ENCODE data around the gene VPS11. TPM values are rescaled to one million over a fixed set of nuclear protein-coding genes. Genes with fewer than 3 reads are reported as not detected.

Gene VPS11
- total and polyA plus RNA-seq, 10 of the 15 experiments (the other 5 are each of a cell fraction or from before 2014, with no cell fraction given), result 15.8 to 26.4 (median 24.5) TPM

- peak; percentile 85; the same call in 1 of the 2 replicates for TF ChIP-seq ZBTB40 (IDR thresholded peaks at IDR 0.05; ENCODE audit: borderline replicate concordance)
- TF ChIP-seq CBX5 (IDR thresholded peaks at IDR 0.05; ENCODE audit: low read depth), result no peak
- TF ChIP-seq ELK1 (IDR thresholded peaks at IDR 0.05; ENCODE audit: low read depth, low read length), result peak; percentile 54; the same call in 1 of the 2 replicates
- TF ChIP-seq YBX1 (IDR thresholded peaks at IDR 0.05), result no peak
- TF ChIP-seq ASH2L (IDR thresholded peaks at IDR 0.05; ENCODE audit: borderline replicate concordance, low read depth), result no peak
- TF ChIP-seq NR2F1 (conservative IDR thresholded peaks at IDR 0.05), result no peak
- TF ChIP-seq RCOR1 (conservative IDR thresholded peaks at IDR 0.05; ENCODE audit: low read depth, low read length), result no peak
- TF ChIP-seq REST (IDR thresholded peaks at IDR 0.05; ENCODE audit: low read depth, low read length), result no peak
- TF ChIP-seq FOXK2 (IDR thresholded peaks at IDR 0.05), result 0 out of 2 replicates have a peak, but pooled peaks have one; percentile 38
- TF ChIP-seq SMAD5 (IDR thresholded peaks at IDR 0.05; ENCODE audit: low read depth), result peak; percentile 22; the same call in 1 of the 2 replicates
- TF ChIP-seq STAT1 (conservative IDR thresholded peaks at IDR 0.05), result no peak
- peak; percentile 32; the same call in 1 of the 2 replicates for TF ChIP-seq HCFC1 (IDR thresholded peaks at IDR 0.05; ENCODE audit: low read length)
- no peak; the same call in 1 of the 2 replicates for TF ChIP-seq TBL1XR1 (IDR thresholded peaks at IDR 0.05; ENCODE audit: low read depth, low read length)
- TF ChIP-seq FOS (IDR thresholded peaks at IDR 0.05; ENCODE audit: borderline replicate concordance, extremely low read depth, insufficient read length), result peak; percentile 71
- TF ChIP-seq POU2F2 (IDR thresholded peaks at IDR 0.05; ENCODE audit: borderline replicate concordance, low read depth, low read length), result no peak
- no peak for TF ChIP-seq ZBED1 (IDR thresholded peaks at IDR 0.05; ENCODE audit: borderline replicate concordance)
- TF ChIP-seq EZH2 (IDR thresholded peaks at IDR 0.05; ENCODE audit: borderline replicate concordance, control insufficient read depth, low read depth, low read length), result no peak
- TF ChIP-seq EP300 (IDR thresholded peaks at IDR 0.05; ENCODE audit: borderline replicate concordance in 1 of 2, control insufficient read depth in 1 of 2, low read depth in 2 of 2, low read length in 2 of 2), result no peak
- peak; percentile 22 for TF ChIP-seq NBN (IDR thresholded peaks at IDR 0.05)
- 0 out of 2 replicates have a peak, but pooled peaks have one; percentile 15 for TF ChIP-seq TAF1 (IDR thresholded peaks at IDR 0.05; ENCODE audit: borderline replicate concordance, low read depth, low read length)
- no peak for TF ChIP-seq SMARCA5 (IDR thresholded peaks at IDR 0.05)
- TF ChIP-seq CREM (IDR thresholded peaks at IDR 0.05; ENCODE audit: low read depth), result peak; percentile 1; the same call in 1 of the 2 replicates
- peak; percentile 87 for TF ChIP-seq POLR2AphosphoS5 (IDR thresholded peaks at IDR 0.05; ENCODE audit: low read length)
Observed at GRCh38 chr11:119121008-119121810, 53.6 kb downstream of the VPS11 start, which contains the start of gene HINFP (continued).

Data from GM12878 (cell line).